GM12873 (cell line): Measurements from ENCODE around the gene EFNA5.

Source experiments
- CTCF ChIP-seq: IDR thresholded peaks from 2 replicates; pipeline ENCODE4 v1.5.1; 2012; ENCODE audit warnings: low read depth, mild to moderate bottlenecking, moderate library complexity, low read length, control low read depth; ENCODE audit not compliant: insufficient read depth; ENCODE audit errors: missing control alignments

EFNA5 gene

GRCh38 chr5:107461770-107462169 lies 209.0 kb downstream of the EFNA5 start:
- no peak for TF ChIP-seq CTCF

- TF ChIP-seq CTCF = no peak
Observed at GRCh38 chr5:107460789-107461188, 209.9 kb downstream of the EFNA5 start.

GRCh38 chr5:107459605-107460004 lies 211.1 kb downstream of the EFNA5 start:
- no peak for TF ChIP-seq CTCF

- no peak for TF ChIP-seq CTCF
Observed at GRCh38 chr5:107458322-107458721, 212.4 kb downstream of the EFNA5 start.

GRCh38 chr5:107457881-107458280 lies 212.9 kb downstream of the EFNA5 start:
- TF ChIP-seq CTCF = no peak

GRCh38 chr5:107457138-107457537 lies 213.6 kb downstream of the EFNA5 start:
- no peak for TF ChIP-seq CTCF

GRCh38 chr5:107456281-107456715 lies 214.4 kb downstream of the EFNA5 start:
- TF ChIP-seq CTCF = no peak

- no peak for TF ChIP-seq CTCF
Observed at GRCh38 chr5:107455111-107455544, 215.6 kb downstream of the EFNA5 start.
